SK-N-MC (cell line): Measurements from ENCODE around the gene GNA15.
"Not testable (repeated sequence)": the region's sequence is repeated elsewhere in the genome, so short reads cannot be mapped to it uniquely, and the experiment has no call there.

Experiments
- EZH2 ChIP-seq: fragments of 200-600 bp; sonication (generic); IDR thresholded peaks from one replicate; pipeline ENCODE4 v1.6.1; 2017; ENCODE audit warnings: antibody characterized with exemption
- FOXP2 ChIP-seq: optimal IDR thresholded peaks from 2 replicates; pipeline ENCODE3; 2011; ENCODE audit warnings: mild to moderate bottlenecking, moderate library complexity; ENCODE audit not compliant: insufficient read depth; ENCODE audit errors: extremely low read length, control extremely low read depth
- POLR2AphosphoS5 ChIP-seq: IDR thresholded peaks from 2 replicates; pipeline ENCODE4 v1.6.1; 2012; ENCODE audit warnings: mild to moderate bottlenecking, low read depth, low read length, borderline replicate concordance

DNA sequence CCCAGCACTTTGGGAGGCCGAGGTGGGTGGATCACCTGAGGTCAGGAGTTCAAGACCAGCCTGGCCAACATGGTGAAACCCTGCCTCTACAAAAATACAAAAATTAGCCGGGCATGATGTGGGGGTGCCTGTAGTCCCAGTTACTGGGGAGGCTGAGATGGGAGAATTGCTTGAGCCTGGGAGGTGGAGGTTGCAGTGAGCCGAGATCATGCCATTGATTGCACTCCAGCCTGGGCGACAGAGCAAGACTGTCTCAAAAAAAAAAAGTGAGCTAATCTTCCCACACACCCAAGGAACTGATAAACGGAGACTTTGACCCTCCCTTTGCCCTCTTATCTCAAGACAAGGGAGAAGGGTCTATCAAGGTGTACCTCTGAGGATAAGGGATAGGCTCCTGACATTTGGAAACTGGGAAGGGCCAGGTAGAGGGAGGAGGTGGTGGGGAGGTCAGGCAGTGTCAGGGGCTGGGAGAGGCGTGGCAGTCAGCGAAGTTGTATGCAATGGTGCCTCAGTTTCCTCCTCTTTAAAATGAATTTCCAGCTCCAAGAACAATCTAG lies 46.5 kb upstream of the GNA15 start:
- TF ChIP-seq EZH2, POLR2AphosphoS5, FOXP2: not testable (repeated sequence)
